Peyer's patch (tissue), 4 donors: ENCODE data around the gene XKRX.

ENCODE experiments used
- POLR2A ChIP-seq, 2 donors: fragments of 450-650 bp; IDR thresholded peaks; one replicate each; pipeline ENCODE4 v1.5.1; 2017; ENCODE audit warnings: antibody characterized with exemption in 2 of 2, mild to moderate bottlenecking in 2 of 2, moderate library complexity in 2 of 2
- TF ChIP-seq, protein P1 (sequence below), 6 experiments: fragments of 450-650 bp in 4 of 6; fragments of 200-600 bp in 2 of 6; sonication (generic) in 1 of 6; IDR thresholded peaks; one replicate each; pipeline ENCODE4 v1.5.1; 2017 to 2019; ENCODE audit warnings: antibody characterized with exemption in 6 of 6, mild to moderate bottlenecking in 3 of 6, moderate library complexity in 1 of 6

DNA sequence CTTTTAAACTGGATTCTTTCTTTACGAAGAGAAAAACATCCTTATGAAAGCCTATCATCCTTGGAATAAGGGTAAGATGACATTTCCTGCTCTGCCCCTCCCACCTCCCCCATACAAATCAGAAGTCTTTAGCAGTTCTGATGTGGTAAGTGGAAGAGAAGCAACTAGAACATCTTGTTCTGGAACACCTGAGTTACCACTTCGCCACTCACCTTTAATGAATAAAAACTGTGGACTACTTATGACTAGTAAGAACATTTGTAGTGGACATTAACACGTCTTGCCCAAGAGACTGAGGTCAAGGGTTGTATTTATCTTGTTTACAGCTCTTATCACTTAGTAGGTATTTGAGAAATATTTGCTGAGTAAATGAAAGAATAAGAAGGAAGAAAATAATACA is 4.3 kb downstream of the XKRX start:
- TF ChIP-seq, protein P1, sequence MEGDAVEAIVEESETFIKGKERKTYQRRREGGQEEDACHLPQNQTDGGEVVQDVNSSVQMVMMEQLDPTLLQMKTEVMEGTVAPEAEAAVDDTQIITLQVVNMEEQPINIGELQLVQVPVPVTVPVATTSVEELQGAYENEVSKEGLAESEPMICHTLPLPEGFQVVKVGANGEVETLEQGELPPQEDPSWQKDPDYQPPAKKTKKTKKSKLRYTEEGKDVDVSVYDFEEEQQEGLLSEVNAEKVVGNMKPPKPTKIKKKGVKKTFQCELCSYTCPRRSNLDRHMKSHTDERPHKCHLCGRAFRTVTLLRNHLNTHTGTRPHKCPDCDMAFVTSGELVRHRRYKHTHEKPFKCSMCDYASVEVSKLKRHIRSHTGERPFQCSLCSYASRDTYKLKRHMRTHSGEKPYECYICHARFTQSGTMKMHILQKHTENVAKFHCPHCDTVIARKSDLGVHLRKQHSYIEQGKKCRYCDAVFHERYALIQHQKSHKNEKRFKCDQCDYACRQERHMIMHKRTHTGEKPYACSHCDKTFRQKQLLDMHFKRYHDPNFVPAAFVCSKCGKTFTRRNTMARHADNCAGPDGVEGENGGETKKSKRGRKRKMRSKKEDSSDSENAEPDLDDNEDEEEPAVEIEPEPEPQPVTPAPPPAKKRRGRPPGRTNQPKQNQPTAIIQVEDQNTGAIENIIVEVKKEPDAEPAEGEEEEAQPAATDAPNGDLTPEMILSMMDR (IDR thresholded peaks at IDR 0.05): no peak
- TF ChIP-seq POLR2A (IDR thresholded peaks at IDR 0.05): no peak
